ENCODE data around the gene ZGRF1. TPM values are rescaled to one million over a fixed set of nuclear protein-coding genes. Genes with fewer than 3 reads are reported as not detected.
A peak's percentile ranks its signal among the peaks of the same experiment; 100 is the strongest.

The ZGRF1 gene
- polyA plus RNA-seq, 1 experiment: 2.0 TPM

DNA sequence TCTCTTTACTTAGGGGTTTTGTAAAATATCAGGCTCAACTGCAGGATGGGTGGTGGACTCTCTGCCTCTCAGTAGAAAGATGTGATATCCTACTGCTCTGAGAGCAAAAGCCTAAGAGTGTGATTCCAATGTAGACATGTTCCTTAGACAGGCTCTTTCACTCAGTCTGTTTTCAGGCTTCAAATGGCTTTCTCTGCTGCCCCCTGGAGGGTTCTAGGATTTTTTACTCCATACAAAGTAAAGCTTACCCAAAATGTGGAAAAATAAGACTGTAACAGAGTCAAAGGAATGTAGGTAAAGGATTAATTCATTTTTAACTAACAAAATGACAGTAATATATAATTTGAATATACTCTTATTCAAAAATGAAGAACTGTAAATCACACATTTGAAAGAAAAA, 32.1 kb downstream of the ZGRF1 start:
- Histone ChIP-seq H3K27me3 (ENCODE audit: control insufficient read depth, insufficient read depth, low read length) (no peaks in the 10 kb centered on the region), H3K9me3 (ENCODE audit: control insufficient read depth, insufficient read depth, low read length) (no peaks in the 10 kb centered on the region), H3K4me3 (ENCODE audit: low read depth, low read length) (no peak overlapping the region), H3K27ac (ENCODE audit: low read depth, low read length) (no peak overlapping the region)
- peak; percentile 13 for DNase-seq (ENCODE audit: low read depth, low spot score)
- ChIA-PET POLR2A (no interaction called here), CTCF (interaction anchor here (0.6 to 11.8 kb wide), 29 partner anchors 8 to 531 kb away, joined by 3 to 199 read pairs (median 5); no protein-coding TSS in a partner anchor)
- TF ChIP-seq CTCF (IDR thresholded peaks at IDR 0.05; ENCODE audit: low read depth, low read length): peak; percentile 78

GRCh38 chr4:112594993-112595392, 41.7 kb downstream of the ZGRF1 start:
- H3K9me3 ChIP-seq (ENCODE audit: control insufficient read depth, insufficient read depth, low read length): no peaks in the 10 kb centered on the region
- POLR2A ChIA-PET: no interaction called here
- TF ChIP-seq CTCF (IDR thresholded peaks at IDR 0.05; ENCODE audit: low read depth, low read length): no peak
- no peak overlapping the region for H3K27ac ChIP-seq (ENCODE audit: low read depth, low read length)
- no peak for DNase-seq (ENCODE audit: low read depth, low spot score)
- CTCF ChIA-PET: interaction anchor here (1.0 kb wide), 1 partner anchor 10 kb away, joined by 5 read pairs; no protein-coding TSS in a partner anchor
- no peak overlapping the region for H3K4me3 ChIP-seq (ENCODE audit: low read depth, low read length)
- H3K27me3 ChIP-seq (ENCODE audit: control insufficient read depth, insufficient read depth, low read length): no peaks in the 10 kb centered on the region

- Histone ChIP-seq H3K4me3 (ENCODE audit: low read depth, low read length) (no peak overlapping the region), H3K27ac (ENCODE audit: low read depth, low read length) (no peak overlapping the region), H3K27me3 (ENCODE audit: control insufficient read depth, insufficient read depth, low read length) (no peaks in the 10 kb centered on the region), H3K9me3 (ENCODE audit: control insufficient read depth, insufficient read depth, low read length) (no peaks in the 10 kb centered on the region)
- POLR2A ChIA-PET: no interaction called here
- no peak for DNase-seq (ENCODE audit: low read depth, low spot score)
- no peak for TF ChIP-seq CTCF (IDR thresholded peaks at IDR 0.05; ENCODE audit: low read depth, low read length)
- CTCF ChIA-PET: interaction anchor here (0.9 kb wide), 1 partner anchor 266 kb away, joined by 4 read pairs; no protein-coding TSS in a partner anchor
These were observed 43.1 kb downstream of the ZGRF1 start for GRCh38 chr4:112593438-112594133.

- no peak for TF ChIP-seq CTCF (IDR thresholded peaks at IDR 0.05; ENCODE audit: low read depth, low read length)
- Histone ChIP-seq H3K9me3 (ENCODE audit: control insufficient read depth, insufficient read depth, low read length) (no peaks in the 10 kb centered on the region), H3K27me3 (ENCODE audit: control insufficient read depth, insufficient read depth, low read length) (no peaks in the 10 kb centered on the region), H3K27ac (ENCODE audit: low read depth, low read length) (no peak overlapping the region), H3K4me3 (ENCODE audit: low read depth, low read length) (no peak overlapping the region)
- ChIA-PET CTCF (no interaction called here), POLR2A (no interaction called here)
- no peak for DNase-seq (ENCODE audit: low read depth, low spot score)
These were observed 44.0 kb downstream of the ZGRF1 start for GRCh38 chr4:112592717-112593116.

DNA sequence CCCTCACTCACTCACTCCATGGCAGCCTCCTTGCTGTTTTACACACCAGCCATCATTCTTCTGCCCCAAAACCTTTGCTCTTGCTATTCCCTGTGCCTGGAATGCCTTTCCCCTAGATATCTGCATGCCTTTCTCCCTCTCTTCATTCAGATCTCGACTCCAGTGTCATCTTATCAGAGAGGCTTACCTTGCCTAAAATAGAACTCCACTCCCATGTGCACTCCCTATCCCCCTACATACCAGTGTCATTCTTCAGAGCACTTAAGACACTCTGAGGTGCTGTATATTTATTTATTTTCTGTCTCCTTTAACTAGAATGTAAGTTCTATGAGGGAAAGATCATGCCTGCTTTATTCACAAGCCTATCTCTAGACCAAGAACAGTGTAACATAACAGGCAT, 45.1 kb downstream of the ZGRF1 start:
- Histone ChIP-seq H3K27me3 (ENCODE audit: control insufficient read depth, insufficient read depth, low read length) (no peaks in the 10 kb centered on the region), H3K27ac (ENCODE audit: low read depth, low read length) (no peak overlapping the region), H3K9me3 (ENCODE audit: control insufficient read depth, insufficient read depth, low read length) (no peaks in the 10 kb centered on the region), H3K4me3 (ENCODE audit: low read depth, low read length) (no peak overlapping the region)
- ChIA-PET CTCF (interaction anchor here (0.7 to 0.9 kb wide), 2 partner anchors 42 to 351 kb away, joined by 4 to 5 read pairs; no protein-coding TSS in a partner anchor), POLR2A (interaction anchor here (0.6 kb wide), 1 partner anchor 9 kb away, joined by 10 read pairs; no protein-coding TSS in a partner anchor)
- DNase-seq (ENCODE audit: low read depth, low spot score): no peak
- TF ChIP-seq CTCF (IDR thresholded peaks at IDR 0.05; ENCODE audit: low read depth, low read length): no peak
